HG03469 (cell line): Measurements from ENCODE around the gene ISCA1.

Experiments
- ATAC-seq: cut with Tn5 transposase; IDR thresholded peaks from one replicate; pipeline ENCODE4 v1.9.1; 2021; ENCODE audit warnings: mild to moderate bottlenecking, moderate library complexity, moderate number of reproducible peaks; ENCODE audit not compliant: unreplicated experiment

The ISCA1 gene

GRCh38 chr9:86238861-86239770 is 43.2 kb downstream of the ISCA1 start:
- ATAC-seq: no peak

- ATAC-seq: no peak
Measured at GRCh38 chr9:86230858-86231257, 51.5 kb downstream of the ISCA1 start.

- no peak for ATAC-seq
Measured at GRCh38 chr9:86222667-86223066, 59.7 kb downstream of the ISCA1 start.

GRCh38 chr9:86219606-86220005 is 62.7 kb downstream of the ISCA1 start:
- no peak for ATAC-seq

GRCh38 chr9:86217076-86217755 is 65.1 kb downstream of the ISCA1 start:
- ATAC-seq: no peak
